Measurements from ENCODE around the gene C14orf180. TPM values are rescaled to one million over a fixed set of nuclear protein-coding genes. Genes with fewer than 3 reads are reported as not detected.

Gene C14orf180
- total RNA-seq, 3 donors from 2014 or later: 0.19 to 0.61 (median 0.54) TPM

DNA sequence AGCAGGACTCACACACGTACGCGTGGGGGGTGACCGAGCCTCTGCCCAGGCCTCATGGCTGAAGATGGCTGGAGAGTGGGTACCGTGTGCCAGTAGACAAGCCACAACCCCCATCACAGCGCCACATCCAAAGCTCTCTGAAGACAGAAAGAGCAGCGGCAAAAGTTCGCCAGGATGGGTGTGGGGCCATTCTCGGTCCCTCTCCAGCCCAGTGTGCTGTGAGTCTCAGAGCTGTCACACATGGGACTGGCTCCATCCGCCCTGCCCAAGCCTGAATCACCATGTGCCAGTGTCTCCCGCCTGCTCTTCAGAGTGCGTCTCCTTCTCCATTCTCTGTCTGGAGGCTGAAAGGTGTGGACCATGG, 19.3 kb downstream of the C14orf180 start:
- TF ChIP-seq, protein P1, sequence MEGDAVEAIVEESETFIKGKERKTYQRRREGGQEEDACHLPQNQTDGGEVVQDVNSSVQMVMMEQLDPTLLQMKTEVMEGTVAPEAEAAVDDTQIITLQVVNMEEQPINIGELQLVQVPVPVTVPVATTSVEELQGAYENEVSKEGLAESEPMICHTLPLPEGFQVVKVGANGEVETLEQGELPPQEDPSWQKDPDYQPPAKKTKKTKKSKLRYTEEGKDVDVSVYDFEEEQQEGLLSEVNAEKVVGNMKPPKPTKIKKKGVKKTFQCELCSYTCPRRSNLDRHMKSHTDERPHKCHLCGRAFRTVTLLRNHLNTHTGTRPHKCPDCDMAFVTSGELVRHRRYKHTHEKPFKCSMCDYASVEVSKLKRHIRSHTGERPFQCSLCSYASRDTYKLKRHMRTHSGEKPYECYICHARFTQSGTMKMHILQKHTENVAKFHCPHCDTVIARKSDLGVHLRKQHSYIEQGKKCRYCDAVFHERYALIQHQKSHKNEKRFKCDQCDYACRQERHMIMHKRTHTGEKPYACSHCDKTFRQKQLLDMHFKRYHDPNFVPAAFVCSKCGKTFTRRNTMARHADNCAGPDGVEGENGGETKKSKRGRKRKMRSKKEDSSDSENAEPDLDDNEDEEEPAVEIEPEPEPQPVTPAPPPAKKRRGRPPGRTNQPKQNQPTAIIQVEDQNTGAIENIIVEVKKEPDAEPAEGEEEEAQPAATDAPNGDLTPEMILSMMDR (IDR thresholded peaks at IDR 0.05): no peak
- H3K9me3 ChIP-seq: no peaks in the 10 kb centered on the region
- no peak for ATAC-seq
- no peak overlapping the region for H3K4me3 ChIP-seq
- no peaks in the 10 kb centered on the region for H3K36me3 ChIP-seq (ENCODE audit: low read depth)
- intact Hi-C loops (cut with DNase I, micrococcal nuclease): no loop called here
- no peaks in the 10 kb centered on the region for H3K4me1 ChIP-seq (ENCODE audit: low read depth)
- DNase-seq: no peak

DNA sequence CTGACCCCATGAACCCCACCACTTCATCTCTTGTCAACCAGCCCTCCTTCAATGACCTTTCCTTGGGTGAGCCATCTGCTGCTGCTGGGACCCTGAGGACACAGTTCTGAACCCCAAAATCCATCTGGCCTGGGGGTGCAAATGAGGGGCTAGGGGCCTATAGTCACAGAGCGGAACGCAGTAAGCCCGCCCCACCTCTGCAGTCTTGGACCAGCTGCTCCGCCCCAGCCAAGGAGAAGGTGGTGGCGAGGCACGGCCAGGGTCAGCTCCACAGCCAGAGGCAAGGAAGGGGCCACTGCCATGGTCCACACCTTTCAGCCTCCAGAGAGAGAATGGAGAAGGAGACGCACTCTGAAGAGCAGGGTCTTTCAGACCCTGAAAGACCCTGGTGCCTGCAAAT, 19.9 kb downstream of the C14orf180 start:
- ATAC-seq: no peak

DNA sequence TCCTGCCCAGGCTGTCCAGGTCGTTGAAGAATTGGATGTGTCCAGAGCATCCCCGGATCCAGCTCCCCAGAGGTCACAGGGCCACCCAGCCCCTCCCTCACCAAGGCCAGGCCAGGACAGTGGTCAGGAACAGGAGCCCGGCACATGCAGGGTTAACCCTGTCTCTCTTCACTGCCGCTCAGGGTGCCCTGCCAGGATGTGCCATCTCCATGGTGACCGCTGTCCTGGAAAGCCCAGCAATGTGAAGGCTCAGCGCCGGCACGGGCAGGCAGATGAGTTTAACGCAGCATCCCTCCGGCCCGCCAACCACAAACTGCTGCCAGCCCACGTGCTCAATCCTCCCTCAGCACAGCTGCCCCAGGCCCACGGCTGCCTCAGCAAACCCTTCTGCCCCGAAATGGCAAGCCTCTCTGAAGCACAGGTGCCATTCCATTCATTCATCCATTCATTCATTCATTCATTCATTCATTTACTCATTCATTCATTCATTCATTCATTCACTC, 20.6 kb downstream of the C14orf180 start:
- ATAC-seq: no peak
- H3K36me3 ChIP-seq (ENCODE audit: low read depth): no peaks in the 10 kb centered on the region
- TF ChIP-seq, protein P1 (IDR thresholded peaks at IDR 0.05): no peak
- DNase-seq: no peak
- no peaks in the 10 kb centered on the region for H3K9me3 ChIP-seq
- intact Hi-C loops (cut with DNase I, micrococcal nuclease): no loop called here
- no peak overlapping the region for H3K4me3 ChIP-seq
- H3K4me1 ChIP-seq (ENCODE audit: low read depth): peaks cover 3% of the 10 kb centered on the region

More for the DNA sequence above, 19.9 kb downstream of the C14orf180 start:
- Histone ChIP-seq H3K4me1 (ENCODE audit: low read depth) (peaks cover 2% of the 10 kb centered on the region), H3K4me3 (no peak overlapping the region), H3K9me3 (no peaks in the 10 kb centered on the region), H3K36me3 (ENCODE audit: low read depth) (no peaks in the 10 kb centered on the region)
- no peak for DNase-seq
- intact Hi-C loops (cut with DNase I, micrococcal nuclease): no loop called here
- TF ChIP-seq, protein P1 (IDR thresholded peaks at IDR 0.05): no peak

DNA sequence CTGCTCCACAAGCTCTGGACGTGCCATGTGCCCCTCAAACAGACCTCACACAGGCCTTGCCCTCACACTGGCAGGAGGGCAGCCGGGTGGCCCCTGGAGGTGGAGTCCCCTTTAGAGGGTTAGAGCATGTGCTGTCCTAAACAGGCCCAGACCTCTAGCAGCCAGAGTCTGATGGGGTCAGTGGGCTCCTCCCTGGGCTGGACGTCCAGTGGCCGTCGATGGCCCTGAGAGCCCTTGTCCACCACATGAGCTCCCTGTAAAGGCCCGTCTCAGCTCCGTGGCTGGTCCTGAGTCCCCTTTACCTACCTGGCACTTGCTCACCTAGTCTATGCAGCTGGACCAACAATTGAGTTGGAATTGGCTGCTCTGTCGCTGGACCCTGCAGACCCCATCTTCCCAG, 21.2 kb downstream of the C14orf180 start:
- ATAC-seq (no peak), DNase-seq (no peak)
- intact Hi-C loops (cut with DNase I, micrococcal nuclease): no loop called here
- Histone ChIP-seq H3K9me3 (no peaks in the 10 kb centered on the region), H3K4me1 (ENCODE audit: low read depth) (peaks cover 3% of the 10 kb centered on the region), H3K36me3 (ENCODE audit: low read depth) (no peaks in the 10 kb centered on the region), H3K4me3 (no peak overlapping the region)
- TF ChIP-seq, protein P1 (IDR thresholded peaks at IDR 0.05): no peak

DNA sequence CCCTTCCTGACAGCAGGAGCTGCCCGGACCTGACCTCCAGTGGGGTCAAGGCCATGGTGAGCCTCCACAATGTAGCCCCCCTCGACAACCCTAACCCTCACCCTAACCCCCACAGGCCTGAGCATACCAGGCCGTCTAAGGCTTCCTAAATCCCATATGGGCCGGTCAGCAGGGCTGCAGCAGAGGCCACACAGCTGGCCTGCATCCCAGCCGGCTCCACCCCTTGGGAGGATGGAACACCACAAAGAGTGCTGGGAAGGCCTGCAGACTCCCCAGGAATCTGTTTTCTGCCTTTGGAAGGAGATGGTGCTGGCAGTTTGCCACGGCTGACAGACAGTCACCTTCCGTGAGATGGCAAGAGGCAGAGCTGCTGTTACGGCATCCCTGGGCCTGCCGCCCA, 22.2 kb downstream of the C14orf180 start:
- no peak for DNase-seq
- TF ChIP-seq, protein P1 (IDR thresholded peaks at IDR 0.05): no peak
- Histone ChIP-seq H3K36me3 (ENCODE audit: low read depth) (no peaks in the 10 kb centered on the region), H3K9me3 (no peaks in the 10 kb centered on the region), H3K4me3 (no peak overlapping the region), H3K4me1 (ENCODE audit: low read depth) (peaks cover 3% of the 10 kb centered on the region)
- intact Hi-C loops (cut with DNase I, micrococcal nuclease): no loop called here
- ATAC-seq: no peak

Data from mucosa of descending colon (tissue), 3 donors.